ENCODE results near the gene PTPN3.

Gene PTPN3

GRCh38 chr9:109463924-109464625 lies 34.0 kb downstream of the PTPN3 start:
- Mint-ChIP-seq H3K27ac (no peak overlapping the region), H3K9me3 (no peaks in the 10 kb centered on the region), H3K36me3 (ENCODE audit: insufficient read depth) (no peaks in the 10 kb centered on the region), H3K4me3 (no peak overlapping the region), H3K4me1 (ENCODE audit: low read depth in 2 of 2) (no peaks in the 10 kb centered on the region), H3K27me3 (peaks cover 38 to 50% of the 10 kb centered on the region in 2 donors)
- ATAC-seq (replicated peaks): no peak
- DNase-seq: no peak

DNA sequence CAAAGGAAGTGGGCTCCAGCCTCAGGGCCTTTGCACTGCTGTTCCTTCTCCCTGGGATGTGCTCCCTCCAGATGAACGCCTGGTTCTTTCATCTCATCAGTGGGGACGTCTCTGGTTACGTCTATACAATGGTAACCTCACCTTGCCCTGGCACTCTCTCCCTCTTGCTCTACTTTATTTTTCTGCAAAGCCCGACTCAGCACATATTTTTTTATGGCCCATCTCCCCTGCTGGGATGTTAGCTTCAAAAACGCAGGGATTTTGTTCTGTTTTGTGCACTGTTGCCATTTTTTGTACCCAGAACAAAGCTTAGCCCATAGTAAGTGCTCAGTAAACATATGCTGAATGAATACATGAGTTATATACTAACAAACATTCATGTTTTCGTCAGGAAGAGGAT lies 37.5 kb downstream of the PTPN3 start:
- Mint-ChIP-seq H3K36me3 (ENCODE audit: insufficient read depth) (no peaks in the 10 kb centered on the region), H3K4me3 (no peak overlapping the region), H3K4me1 (ENCODE audit: low read depth in 2 of 2) (no peaks in the 10 kb centered on the region), H3K27ac (no peak overlapping the region), H3K9me3 (no peaks in the 10 kb centered on the region), H3K27me3 (peaks cover 31 to 62% of the 10 kb centered on the region in 2 donors)
- ATAC-seq (replicated peaks) (no peak), DNase-seq (no peak)

DNA sequence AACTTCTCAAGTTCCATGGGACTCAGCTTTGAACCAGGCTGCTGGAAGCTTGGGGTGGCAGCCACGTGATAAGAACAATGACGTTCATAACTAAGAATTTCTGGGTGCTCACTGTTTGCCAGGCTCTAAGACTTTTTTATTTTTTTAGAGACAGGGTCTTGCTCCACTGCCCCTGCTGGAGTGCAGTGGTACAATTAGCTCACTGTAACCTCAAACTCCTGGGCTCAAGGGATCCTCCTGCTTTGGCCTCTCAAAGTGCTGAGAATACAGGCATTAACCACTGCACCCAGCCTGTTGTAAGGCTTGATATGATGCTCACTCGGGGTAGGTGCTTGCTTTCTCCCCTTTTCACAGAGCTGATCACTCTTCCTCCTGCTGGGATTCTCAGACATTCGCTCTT lies 38.7 kb downstream of the PTPN3 start:
- ATAC-seq (replicated peaks) (no peak), DNase-seq (no peak)
- H3K27ac Mint-ChIP-seq: no peak overlapping the region
- peaks cover 35 to 62% of the 10 kb centered on the region in 2 donors for H3K27me3 Mint-ChIP-seq
- H3K4me1 Mint-ChIP-seq (ENCODE audit: low read depth in 2 of 2): no peaks in the 10 kb centered on the region
- no peaks in the 10 kb centered on the region for H3K9me3 Mint-ChIP-seq
- H3K36me3 Mint-ChIP-seq (ENCODE audit: insufficient read depth): no peaks in the 10 kb centered on the region
- no peak overlapping the region for H3K4me3 Mint-ChIP-seq

GRCh38 chr9:109458453-109459211 lies 39.5 kb downstream of the PTPN3 start:
- Mint-ChIP-seq H3K27ac (no peak overlapping the region), H3K4me3 (no peak overlapping the region), H3K4me1 (ENCODE audit: low read depth in 2 of 2) (no peaks in the 10 kb centered on the region), H3K27me3 (peaks cover 41 to 58% of the 10 kb centered on the region in 2 donors), H3K9me3 (no peaks in the 10 kb centered on the region), H3K36me3 (ENCODE audit: insufficient read depth) (no peaks in the 10 kb centered on the region)
- ATAC-seq (replicated peaks) (no peak), DNase-seq (no peak)

DNA sequence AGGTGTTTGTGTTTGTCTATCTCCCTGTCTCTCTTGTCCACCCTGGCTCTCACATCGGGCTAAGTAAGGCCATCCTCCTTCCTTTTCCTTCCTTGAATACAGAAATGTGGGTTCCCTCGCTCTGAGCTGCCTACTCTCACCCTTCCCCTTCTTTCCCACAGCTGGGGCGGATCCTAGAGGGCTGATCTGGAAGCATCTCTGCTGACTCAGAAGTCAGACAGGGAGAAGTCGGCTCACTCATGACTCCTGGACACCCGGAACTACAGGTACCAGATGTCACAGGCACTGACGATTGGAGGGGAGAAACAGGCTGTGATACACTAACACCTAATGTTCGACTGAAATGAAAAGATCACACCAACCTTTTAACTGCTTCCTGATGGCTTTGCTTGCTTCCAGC lies 41.3 kb downstream of the PTPN3 start:
- peaks cover 31 to 41% of the 10 kb centered on the region in 2 donors for H3K27me3 Mint-ChIP-seq
- no peaks in the 10 kb centered on the region for H3K4me1 Mint-ChIP-seq (ENCODE audit: low read depth in 2 of 2)
- no peak overlapping the region for H3K4me3 Mint-ChIP-seq
- H3K9me3 Mint-ChIP-seq: no peaks in the 10 kb centered on the region
- H3K36me3 Mint-ChIP-seq (ENCODE audit: insufficient read depth): no peaks in the 10 kb centered on the region
- no peak overlapping the region for H3K27ac Mint-ChIP-seq
- ATAC-seq (replicated peaks) (no peak), DNase-seq (no peak)

GRCh38 chr9:109455861-109456260 lies 42.2 kb downstream of the PTPN3 start:
- DNase-seq: no peak
- Mint-ChIP-seq H3K4me3 (no peak overlapping the region), H3K27ac (no peak overlapping the region), H3K9me3 (no peaks in the 10 kb centered on the region), H3K36me3 (ENCODE audit: insufficient read depth) (no peaks in the 10 kb centered on the region), H3K4me1 (ENCODE audit: low read depth in 2 of 2) (no peaks in the 10 kb centered on the region), H3K27me3 (peaks cover 36 to 37% of the 10 kb centered on the region in 2 donors)
- ATAC-seq (replicated peaks): no peak

GRCh38 chr9:109455391-109455790 lies 42.7 kb downstream of the PTPN3 start:
- no peaks in the 10 kb centered on the region for H3K36me3 Mint-ChIP-seq (ENCODE audit: insufficient read depth)
- no peak for ATAC-seq (replicated peaks)
- peaks cover 31 to 35% of the 10 kb centered on the region in 2 donors for H3K27me3 Mint-ChIP-seq
- no peak overlapping the region for H3K4me3 Mint-ChIP-seq
- no peaks in the 10 kb centered on the region for H3K4me1 Mint-ChIP-seq (ENCODE audit: low read depth in 2 of 2)
- no peak overlapping the region for H3K27ac Mint-ChIP-seq
- no peak for DNase-seq
- H3K9me3 Mint-ChIP-seq: no peaks in the 10 kb centered on the region

- H3K27me3 Mint-ChIP-seq: peaks cover 24 to 38% of the 10 kb centered on the region in 2 donors
- ATAC-seq (replicated peaks) (no peak), DNase-seq (no peak)
- no peaks in the 10 kb centered on the region for H3K9me3 Mint-ChIP-seq
- no peaks in the 10 kb centered on the region for H3K36me3 Mint-ChIP-seq (ENCODE audit: insufficient read depth)
- no peak overlapping the region for H3K27ac Mint-ChIP-seq
- no peaks in the 10 kb centered on the region for H3K4me1 Mint-ChIP-seq (ENCODE audit: low read depth in 2 of 2)
- H3K4me3 Mint-ChIP-seq: no peak overlapping the region
These were observed 43.4 kb downstream of the PTPN3 start for GRCh38 chr9:109454601-109455155.

DNA sequence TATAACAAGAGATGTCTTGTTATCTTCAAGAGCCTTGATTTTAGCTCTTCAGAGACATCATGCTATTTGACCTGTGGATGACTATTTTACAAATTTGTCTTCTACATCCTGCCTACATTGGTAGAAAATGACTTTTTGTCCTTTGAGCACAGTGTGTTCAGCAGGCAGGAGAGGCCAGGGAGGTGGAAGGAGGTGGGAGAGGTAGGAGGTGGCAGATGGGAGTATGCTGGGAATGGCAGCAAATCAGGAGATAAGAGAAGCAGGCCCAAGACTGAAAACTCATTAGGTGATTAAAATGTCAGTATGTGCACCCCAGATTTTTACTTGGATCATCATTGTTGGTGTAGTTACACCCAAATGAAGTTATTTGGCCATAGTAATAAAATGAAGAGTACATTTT lies 44.1 kb downstream of the PTPN3 start:
- no peaks in the 10 kb centered on the region for H3K36me3 Mint-ChIP-seq (ENCODE audit: insufficient read depth)
- ATAC-seq (replicated peaks) (no peak), DNase-seq (no peak)
- H3K4me3 Mint-ChIP-seq: no peak overlapping the region
- no peaks in the 10 kb centered on the region for H3K9me3 Mint-ChIP-seq
- H3K4me1 Mint-ChIP-seq (ENCODE audit: low read depth in 2 of 2): no peaks in the 10 kb centered on the region
- H3K27me3 Mint-ChIP-seq: peaks cover 23 to 44% of the 10 kb centered on the region in 2 donors
- H3K27ac Mint-ChIP-seq: no peak overlapping the region

- ATAC-seq (replicated peaks): no peak
- DNase-seq: no peak
- no peaks in the 10 kb centered on the region for H3K9me3 Mint-ChIP-seq
- H3K27me3 Mint-ChIP-seq: peaks cover 23 to 44% of the 10 kb centered on the region in 2 donors
- H3K4me1 Mint-ChIP-seq (ENCODE audit: low read depth in 2 of 2): no peaks in the 10 kb centered on the region
- H3K27ac Mint-ChIP-seq: no peak overlapping the region
- no peak overlapping the region for H3K4me3 Mint-ChIP-seq
- H3K36me3 Mint-ChIP-seq (ENCODE audit: insufficient read depth): no peaks in the 10 kb centered on the region
These were observed 44.8 kb downstream of the PTPN3 start for GRCh38 chr9:109453210-109453842.

GRCh38 chr9:109452761-109453160 lies 45.3 kb downstream of the PTPN3 start:
- no peak overlapping the region for H3K4me3 Mint-ChIP-seq
- no peaks in the 10 kb centered on the region for H3K4me1 Mint-ChIP-seq (ENCODE audit: low read depth in 2 of 2)
- H3K27me3 Mint-ChIP-seq: peaks cover 24 to 44% of the 10 kb centered on the region in 2 donors
- no peaks in the 10 kb centered on the region for H3K9me3 Mint-ChIP-seq
- no peaks in the 10 kb centered on the region for H3K36me3 Mint-ChIP-seq (ENCODE audit: insufficient read depth)
- DNase-seq: no peak
- H3K27ac Mint-ChIP-seq: no peak overlapping the region
- no peak for ATAC-seq (replicated peaks)

DNA sequence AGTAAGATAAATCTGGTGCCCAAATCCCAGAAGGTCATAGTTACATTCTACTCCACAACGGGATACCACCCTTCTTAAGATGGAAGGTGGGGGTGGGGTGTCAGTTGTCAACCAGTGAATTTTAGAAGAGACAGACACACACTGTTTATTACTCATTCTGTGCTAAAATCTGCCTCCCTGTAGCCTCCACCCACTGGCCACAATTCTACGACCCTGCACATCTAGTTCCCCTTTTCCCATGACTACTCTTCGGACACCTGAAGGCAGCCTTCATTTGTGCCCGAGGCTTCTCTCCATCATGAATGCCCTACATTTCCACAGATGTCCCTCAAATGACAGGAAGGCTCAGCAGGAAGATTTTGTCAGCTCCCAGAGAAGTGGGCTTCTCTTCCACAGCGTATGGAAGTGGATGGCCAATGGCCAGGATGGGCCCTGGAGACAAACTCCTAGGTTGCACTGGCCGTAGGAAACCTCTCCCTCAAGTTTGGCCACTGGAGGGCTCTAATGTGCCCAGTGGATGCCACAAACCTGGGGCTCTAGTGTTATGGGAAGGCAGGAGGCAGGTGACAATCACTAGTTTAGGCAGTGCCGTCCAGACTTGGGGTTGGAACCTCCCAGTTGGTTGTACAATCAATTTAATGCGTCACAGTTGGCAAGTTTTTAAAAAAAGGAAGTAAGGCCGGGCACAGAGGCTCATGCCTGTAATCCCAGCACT lies 46.6 kb downstream of the PTPN3 start:
- DNase-seq: no peak
- no peak overlapping the region for H3K27ac Mint-ChIP-seq
- no peaks in the 10 kb centered on the region for H3K36me3 Mint-ChIP-seq (ENCODE audit: insufficient read depth)
- H3K4me3 Mint-ChIP-seq: no peak overlapping the region
- no peaks in the 10 kb centered on the region for H3K4me1 Mint-ChIP-seq (ENCODE audit: low read depth in 2 of 2)
- peaks cover 25 to 52% of the 10 kb centered on the region in 2 donors for H3K27me3 Mint-ChIP-seq
- H3K9me3 Mint-ChIP-seq: no peaks in the 10 kb centered on the region
- ATAC-seq (replicated peaks): no peak

DNA sequence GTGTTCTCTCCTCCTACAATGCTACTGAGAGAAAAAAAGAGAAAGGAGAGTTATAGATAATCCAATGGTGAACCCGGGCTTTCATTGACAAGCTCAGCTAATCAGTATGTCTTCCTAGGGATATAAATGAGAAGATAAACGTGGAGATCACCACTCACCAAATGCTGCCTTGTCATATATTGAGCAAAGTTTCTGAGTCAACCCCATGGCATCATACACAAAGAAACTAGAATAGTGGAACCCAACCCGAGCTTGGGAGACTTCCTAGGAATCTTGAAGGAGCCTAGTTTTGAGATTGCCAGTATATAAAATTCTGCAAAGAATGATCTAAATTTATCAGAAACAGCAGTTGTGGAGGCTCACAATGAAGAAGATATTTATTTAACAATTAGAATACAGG lies 47.8 kb downstream of the PTPN3 start:
- H3K4me1 Mint-ChIP-seq (ENCODE audit: low read depth in 2 of 2): no peaks in the 10 kb centered on the region
- H3K9me3 Mint-ChIP-seq: no peaks in the 10 kb centered on the region
- ATAC-seq (replicated peaks) (no peak), DNase-seq (no peak)
- no peak overlapping the region for H3K4me3 Mint-ChIP-seq
- H3K36me3 Mint-ChIP-seq (ENCODE audit: insufficient read depth): no peaks in the 10 kb centered on the region
- no peak overlapping the region for H3K27ac Mint-ChIP-seq
- peaks cover 16 to 49% of the 10 kb centered on the region in 2 donors for H3K27me3 Mint-ChIP-seq
